MM.1S (cell line): ENCODE data around the gene PATL2.

Experiments used
- DNase-seq: peaks from one replicate; pipeline ENCODE4 v3.0.0-alpha.2; 2015
- H2AFZ ChIP-seq: fragments of 300-600 bp; sonication (generic); 2 replicates; pipeline ENCODE4 v1.6.0; 2016; ENCODE audit warnings: antibody characterized with exemption, low read length
- H3F3A ChIP-seq: fragments of 300-600 bp; sonication (generic); 2 replicates; pipeline ENCODE4 v1.6.1; 2016; ENCODE audit warnings: mild to moderate bottlenecking, antibody characterized with exemption, low read length, moderate library complexity, mixed read lengths; ENCODE audit not compliant: insufficient read depth
- H3K27ac ChIP-seq: fragments of 300-600 bp; sonication (generic); 2 replicates; pipeline ENCODE4 v1.5.1; 2016; ENCODE audit warnings: mild to moderate bottlenecking, low read length
- H3K27me3 ChIP-seq: fragments of 300-600 bp; sonication (generic); replicated peaks from 2 replicates; pipeline ENCODE4 v1.6.0; 2016; ENCODE audit warnings: low read length; ENCODE audit not compliant: insufficient read depth
- H3K36me3 ChIP-seq: fragments of 300-600 bp; sonication (generic); replicated peaks from 2 replicates; pipeline ENCODE4 v1.6.1; 2016; ENCODE audit warnings: mild to moderate bottlenecking, low read length, mixed read lengths; ENCODE audit not compliant: insufficient read depth
- H3K4me1 ChIP-seq: fragments of 300-600 bp; sonication (generic); 2 replicates; pipeline ENCODE4 v1.6.1; 2016; ENCODE audit warnings: low read length, mixed read lengths
- H3K4me2 ChIP-seq: fragments of 300-600 bp; sonication (generic); 2 replicates; pipeline ENCODE4 v1.6.0; 2016; ENCODE audit warnings: low read depth, low read length
- H3K4me3 ChIP-seq: fragments of 300-600 bp; sonication (generic); 2 replicates; pipeline ENCODE4 v1.5.1; 2016; ENCODE audit warnings: low read length, mixed read lengths
- H3K79me2 ChIP-seq: fragments of 300-600 bp; sonication (generic); 2 replicates; pipeline ENCODE4 v1.6.1; 2016; ENCODE audit warnings: mixed run types, low read length, mixed read lengths
- H3K9ac ChIP-seq: fragments of 300-600 bp; sonication (generic); 2 replicates; pipeline ENCODE4 v1.6.1; 2016; ENCODE audit warnings: low read length, mixed read lengths
- H3K9me2 ChIP-seq: fragments of 300-600 bp; sonication (generic); replicated peaks from 2 replicates; pipeline ENCODE4 v1.6.1; 2016; ENCODE audit warnings: mild to moderate bottlenecking, low read length, mixed read lengths; ENCODE audit not compliant: insufficient read depth
- H3K9me3 ChIP-seq: fragments of 300-600 bp; sonication (generic); replicated peaks from 2 replicates; pipeline ENCODE4 v1.6.1; 2016; ENCODE audit warnings: mild to moderate bottlenecking, low read length, mixed read lengths; ENCODE audit not compliant: insufficient read depth
- H4K20me1 ChIP-seq: fragments of 300-600 bp; sonication (generic); 2 replicates; pipeline ENCODE4 v1.6.1; 2016; ENCODE audit warnings: mild to moderate bottlenecking, low read length, moderate library complexity, mixed read lengths; ENCODE audit not compliant: insufficient read depth
- CTCF ChIP-seq: fragments of 300-600 bp; sonication (generic); IDR thresholded peaks from 2 replicates; pipeline ENCODE4 v1.5.1; 2016; ENCODE audit warnings: antibody characterized with exemption, low read length, mixed read lengths
- EZH2 ChIP-seq: fragments of 300-600 bp; sonication (generic); optimal IDR thresholded peaks from 2 replicates; pipeline ENCODE3; 2017; ENCODE audit warnings: low read depth, mild to moderate bottlenecking, antibody characterized with exemption, low read length, mixed read lengths
- EZH2phosphoT487 ChIP-seq: fragments of 300-600 bp; sonication (generic); IDR thresholded peaks from 2 replicates; pipeline ENCODE4 v1.6.1; 2018; ENCODE audit warnings: antibody characterized with exemption, low read length

Gene PATL2

DNA sequence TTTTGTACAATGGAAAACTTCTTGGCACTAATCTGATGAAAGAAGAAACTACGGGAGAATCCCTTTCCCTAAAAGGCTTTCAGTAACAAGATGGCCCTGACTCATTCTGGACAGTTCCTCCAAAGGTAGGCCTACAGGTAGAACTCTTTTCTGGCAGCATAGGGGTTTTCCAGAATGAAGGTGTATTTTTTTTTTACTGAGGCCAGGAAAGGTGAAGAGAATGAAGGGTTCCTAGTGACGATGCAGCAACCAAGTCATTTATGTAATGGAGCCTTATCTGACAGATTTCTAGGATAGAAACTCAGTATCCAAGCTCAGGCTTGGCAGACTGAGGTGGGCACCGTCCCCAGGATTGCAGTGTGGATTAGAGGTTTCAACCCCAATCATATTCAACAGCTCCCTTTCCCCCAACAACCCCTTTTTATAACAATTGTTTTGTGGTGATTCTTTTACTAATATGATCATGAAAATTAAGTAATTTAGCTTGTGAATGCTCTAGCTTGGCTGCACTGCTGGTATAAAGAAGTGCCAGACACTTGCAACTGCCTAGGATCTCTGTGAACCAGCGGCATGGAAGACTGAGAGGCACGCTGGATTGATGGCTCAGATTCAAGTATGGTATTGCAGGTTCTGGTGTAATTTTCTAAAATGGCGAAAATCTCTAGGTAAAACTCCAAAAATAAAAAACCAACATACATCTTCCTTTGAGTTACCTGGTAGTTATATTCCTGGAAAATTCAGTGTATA is 16.5 kb upstream of the PATL2 start:
- Histone ChIP-seq H3K9me3 (no peaks in the 10 kb centered on the region), H3K79me2 (peaks cover 30% of the 10 kb centered on the region), H3K27me3 (no peaks in the 10 kb centered on the region), H3K9ac (no peak overlapping the region; the same call in 1 of the 2 replicates), H2AFZ (0 out of 2 replicates have a peak overlapping the region, but pooled peaks have one; percentile 3), H3K4me2 (peak overlapping the region; percentile 38; the same call in 1 of the 2 replicates), H3K36me3 (peaks cover 4% of the 10 kb centered on the region; the same call in 1 of the 2 replicates), H3K4me1 (peaks cover 38% of the 10 kb centered on the region), H4K20me1 (no peaks in the 10 kb centered on the region), H3K9me2 (no peaks in the 10 kb centered on the region), H3K4me3 (no peak overlapping the region), H3K27ac (peak overlapping the region; percentile 94), H3F3A (peaks cover 49% of the 10 kb centered on the region)
- no peak for DNase-seq
- TF ChIP-seq EZH2phosphoT487 (no peak), EZH2 (no peak), CTCF (no peak)

- Histone ChIP-seq H3K9me2 (no peaks in the 10 kb centered on the region), H4K20me1 (no peaks in the 10 kb centered on the region), H3K4me3 (peak overlapping the region; percentile 24; the same call in 1 of the 2 replicates), H3K27ac (peak overlapping the region; percentile 94), H3K4me2 (peak overlapping the region; percentile 73), H3K9me3 (no peaks in the 10 kb centered on the region), H2AFZ (peak overlapping the region; percentile 67), H3K79me2 (peaks cover 23% of the 10 kb centered on the region), H3K36me3 (peaks cover under 1% of the 10 kb centered on the region; the same call in 1 of the 2 replicates), H3K9ac (peak overlapping the region; percentile 54; the same call in 1 of the 2 replicates), H3K27me3 (no peaks in the 10 kb centered on the region), H3K4me1 (peaks cover 45% of the 10 kb centered on the region), H3F3A (peaks cover 49% of the 10 kb centered on the region)
- DNase-seq = peak; percentile 95
- no peak for TF ChIP-seq EZH2phosphoT487
- TF ChIP-seq CTCF = peak; percentile 72
These were observed 15.7 kb upstream of the PATL2 start for GRCh38 chr15:44726568-44727484.

DNA sequence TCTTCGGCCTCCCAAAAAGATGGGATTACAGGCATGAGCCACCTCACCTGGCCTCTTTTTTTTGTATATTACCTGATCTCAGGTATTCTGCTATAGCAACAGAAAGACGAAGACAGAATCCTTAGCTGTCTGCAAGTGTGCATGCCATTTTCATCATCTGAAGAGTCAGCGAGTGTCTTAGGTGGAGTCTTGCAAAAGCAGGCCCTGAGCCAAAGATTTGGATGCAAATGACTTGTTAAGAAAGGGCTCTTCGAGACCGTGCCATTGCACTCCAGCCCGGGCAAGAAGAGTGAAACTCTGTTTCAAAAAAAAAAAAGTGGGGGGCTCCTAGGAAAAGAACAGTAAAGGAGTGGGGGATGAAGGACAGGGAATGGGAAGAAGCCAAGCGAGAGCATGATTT is 15.0 kb upstream of the PATL2 start:
- no peak for TF ChIP-seq EZH2phosphoT487
- TF ChIP-seq EZH2 = no peak
- no peak for TF ChIP-seq CTCF
- Histone ChIP-seq H3K27me3 (no peaks in the 10 kb centered on the region), H3K36me3 (no peaks in the 10 kb centered on the region), H3K4me2 (peak overlapping the region; percentile 73), H3K9me2 (no peaks in the 10 kb centered on the region), H2AFZ (peak overlapping the region; percentile 67), H3K4me3 (peak overlapping the region; percentile 24), H3K9me3 (no peaks in the 10 kb centered on the region), H3K9ac (peak overlapping the region; percentile 54; the same call in 1 of the 2 replicates), H3K27ac (peak overlapping the region; percentile 94), H4K20me1 (no peaks in the 10 kb centered on the region), H3K4me1 (peaks cover 49% of the 10 kb centered on the region), H3F3A (peaks cover 50% of the 10 kb centered on the region), H3K79me2 (peaks cover 16% of the 10 kb centered on the region)
- peak; percentile 43 for DNase-seq
